Lower leg skin (tissue), 4 donors: ENCODE measurements around the gene BLTP3B. TPM values are rescaled to one million over a fixed set of nuclear protein-coding genes. Genes with fewer than 3 reads are reported as not detected.

Experiments used
- DNase-seq, 2 donors: peaks; one replicate each; pipeline ENCODE4 v3.0.0-alpha.2; 2019; ENCODE audit warnings: low spot score in 2 of 2
- H3K4me3 ChIP-seq: fragments of 200-600 bp; sonication (generic); 2 replicates; pipeline ENCODE4 v1.5.1; 2017; ENCODE audit warnings: mild to moderate bottlenecking, low read depth; ENCODE audit not compliant: poor library complexity, severe bottlenecking
- POLR2A ChIP-seq, 2 donors: fragments of 450-650 bp; IDR thresholded peaks; one replicate each; pipeline ENCODE4 v1.6.1; 2016 to 2017; ENCODE audit warnings: antibody characterized with exemption in 2 of 2, mild to moderate bottlenecking in 1 of 2, moderate library complexity in 1 of 2
- WGBS, 2 donors: methylation state at CpG; one replicate each; pipeline ENCODE4 v1.1.5; 2018; 5-methylcytosine and 5-hydroxymethylcytosine counted together
- intact Hi-C: fragments of 100-400 bp; cut with DNase I; formaldehyde crosslinking; loops from one replicate; pipeline ENCODE4 v1.15.0; 2023; ENCODE audit warnings: low total_unique reads
- total RNA-seq, 4 donors: library from RNA; depleted of rRNA; stranded (reverse); fragments of >200 nt; gene quantifications; one replicate each; pipeline ENCODE4 v1.1.0, GENCODE V29; 2016
- TF ChIP-seq, protein P1 (sequence below), 3 donors: fragments of 450-650 bp; IDR thresholded peaks; one replicate each; pipeline ENCODE4 v1.5.1; 2016; ENCODE audit warnings: antibody characterized with exemption in 3 of 3, mild to moderate bottlenecking in 3 of 3, moderate library complexity in 2 of 3

BLTP3B gene
- total RNA-seq, 4 donors from 2014 or later, result 20.3 to 29.1 (median 23.6) TPM

GRCh38 chr12:100173111-100173510 is 30.4 kb upstream of the BLTP3B start:
- intact Hi-C loops, result no loop called here
- H3K4me3 ChIP-seq, result no peak overlapping the region
- no peak for DNase-seq
- WGBS, 2 donors, result 90 to 96% methylated on average over 6 of the region's 6 CpGs
- TF ChIP-seq POLR2A (IDR thresholded peaks at IDR 0.05), result no peak
- TF ChIP-seq, protein P1, sequence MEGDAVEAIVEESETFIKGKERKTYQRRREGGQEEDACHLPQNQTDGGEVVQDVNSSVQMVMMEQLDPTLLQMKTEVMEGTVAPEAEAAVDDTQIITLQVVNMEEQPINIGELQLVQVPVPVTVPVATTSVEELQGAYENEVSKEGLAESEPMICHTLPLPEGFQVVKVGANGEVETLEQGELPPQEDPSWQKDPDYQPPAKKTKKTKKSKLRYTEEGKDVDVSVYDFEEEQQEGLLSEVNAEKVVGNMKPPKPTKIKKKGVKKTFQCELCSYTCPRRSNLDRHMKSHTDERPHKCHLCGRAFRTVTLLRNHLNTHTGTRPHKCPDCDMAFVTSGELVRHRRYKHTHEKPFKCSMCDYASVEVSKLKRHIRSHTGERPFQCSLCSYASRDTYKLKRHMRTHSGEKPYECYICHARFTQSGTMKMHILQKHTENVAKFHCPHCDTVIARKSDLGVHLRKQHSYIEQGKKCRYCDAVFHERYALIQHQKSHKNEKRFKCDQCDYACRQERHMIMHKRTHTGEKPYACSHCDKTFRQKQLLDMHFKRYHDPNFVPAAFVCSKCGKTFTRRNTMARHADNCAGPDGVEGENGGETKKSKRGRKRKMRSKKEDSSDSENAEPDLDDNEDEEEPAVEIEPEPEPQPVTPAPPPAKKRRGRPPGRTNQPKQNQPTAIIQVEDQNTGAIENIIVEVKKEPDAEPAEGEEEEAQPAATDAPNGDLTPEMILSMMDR (IDR thresholded peaks at IDR 0.05), result no peak

- intact Hi-C loops, result no loop called here
- TF ChIP-seq POLR2A (IDR thresholded peaks at IDR 0.05), result no peak
- TF ChIP-seq, protein P1 (IDR thresholded peaks at IDR 0.05), result no peak
- DNase-seq, result no peak
- H3K4me3 ChIP-seq, result no peak overlapping the region
These were observed 28.6 kb upstream of the BLTP3B start for GRCh38 chr12:100171248-100171647.

GRCh38 chr12:100170313-100170858 is 27.7 kb upstream of the BLTP3B start:
- intact Hi-C loops, result no loop called here
- 86 to 89% methylated on average over 6 to 7 of the region's 7 CpGs for WGBS, 2 donors
- H3K4me3 ChIP-seq, result no peak overlapping the region
- no peak for DNase-seq
- no peak for TF ChIP-seq POLR2A (IDR thresholded peaks at IDR 0.05)
- TF ChIP-seq, protein P1 (IDR thresholded peaks at IDR 0.05), result no peak

- DNase-seq, result no peak
- WGBS, 2 donors, result 95 to 96% methylated on average over 9 of the region's 9 CpGs
- H3K4me3 ChIP-seq, result no peak overlapping the region
- TF ChIP-seq, protein P1 (IDR thresholded peaks at IDR 0.05), result no peak
- no peak for TF ChIP-seq POLR2A (IDR thresholded peaks at IDR 0.05)
- intact Hi-C loops, result no loop called here
These were observed 26.7 kb upstream of the BLTP3B start for GRCh38 chr12:100169345-100169744.

GRCh38 chr12:100168562-100168961 is 25.9 kb upstream of the BLTP3B start:
- no peak overlapping the region for H3K4me3 ChIP-seq
- no peak for TF ChIP-seq POLR2A (IDR thresholded peaks at IDR 0.05)
- TF ChIP-seq, protein P1 (IDR thresholded peaks at IDR 0.05), result no peak
- DNase-seq, result no peak
- WGBS, 2 donors, result 79 to 88% methylated on average over 4 of the region's 4 CpGs
- intact Hi-C loops, result no loop called here

DNA sequence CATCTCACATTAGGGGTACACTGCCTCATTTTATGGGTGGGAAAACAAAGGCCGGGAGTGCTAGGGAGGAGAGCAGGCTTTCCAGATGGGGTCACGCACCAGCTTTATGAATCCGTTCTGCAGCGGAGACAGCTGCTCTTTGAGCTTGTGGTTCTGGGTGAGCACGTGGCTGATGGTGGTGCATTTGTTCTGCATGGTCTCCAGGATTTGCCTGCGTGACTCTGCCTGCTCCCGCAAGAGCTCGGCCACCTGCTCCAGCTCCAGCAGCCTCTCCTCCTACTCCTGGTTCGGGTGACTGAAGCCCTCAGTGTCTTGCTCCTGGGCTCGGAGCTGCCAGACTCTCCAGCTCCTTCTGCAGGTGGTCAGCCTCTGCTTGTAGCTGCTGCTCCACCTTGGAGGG is 23.6 kb upstream of the BLTP3B start:
- DNase-seq, result no peak
- no peak overlapping the region for H3K4me3 ChIP-seq
- 92 to 96% methylated on average over 8 to 10 of the region's 10 CpGs for WGBS, 2 donors
- TF ChIP-seq, protein P1 (IDR thresholded peaks at IDR 0.05), result no peak
- no peak for TF ChIP-seq POLR2A (IDR thresholded peaks at IDR 0.05)
- intact Hi-C loops, result no loop called here
